Tibial nerve (tissue), 3 donors: ENCODE data around the gene TCF25.

Experiments used
- CTCF ChIP-seq, 5 experiments: fragments of 200-600 bp in 3 of 5; fragments of 450-650 bp in 2 of 5; sonication (generic) in 3 of 5; IDR thresholded peaks; one replicate each; pipeline ENCODE4 v1.5.1; 2016 to 2019; ENCODE audit warnings: antibody characterized with exemption in 5 of 5, mild to moderate bottlenecking in 3 of 5, moderate library complexity in 2 of 5
- POLR2A ChIP-seq, 2 donors: fragments of 450-650 bp; IDR thresholded peaks; one replicate each; pipeline ENCODE4 v1.6.1; 2017; ENCODE audit warnings: antibody characterized with exemption in 2 of 2, mild to moderate bottlenecking in 2 of 2, moderate library complexity in 2 of 2

GRCh38 chr16:89911375-89911774, 38.0 kb downstream of the TCF25 start:
- TF ChIP-seq CTCF (IDR thresholded peaks at IDR 0.05) (no peak), POLR2A (IDR thresholded peaks at IDR 0.05) (no peak)
